Measurements from ENCODE around the gene GSTM3. TPM values are rescaled to one million over a fixed set of nuclear protein-coding genes. Genes with fewer than 3 reads are reported as not detected.
A peak's percentile ranks its signal among the peaks of the same experiment; 100 is the strongest.
"Not testable (repeated sequence)": the region's sequence is repeated elsewhere in the genome, so short reads cannot be mapped to it uniquely, and the experiment has no call there.

Gene GSTM3
- total and polyA plus RNA-seq, 2 donors, result 14.8 to 35.5 TPM

DNA sequence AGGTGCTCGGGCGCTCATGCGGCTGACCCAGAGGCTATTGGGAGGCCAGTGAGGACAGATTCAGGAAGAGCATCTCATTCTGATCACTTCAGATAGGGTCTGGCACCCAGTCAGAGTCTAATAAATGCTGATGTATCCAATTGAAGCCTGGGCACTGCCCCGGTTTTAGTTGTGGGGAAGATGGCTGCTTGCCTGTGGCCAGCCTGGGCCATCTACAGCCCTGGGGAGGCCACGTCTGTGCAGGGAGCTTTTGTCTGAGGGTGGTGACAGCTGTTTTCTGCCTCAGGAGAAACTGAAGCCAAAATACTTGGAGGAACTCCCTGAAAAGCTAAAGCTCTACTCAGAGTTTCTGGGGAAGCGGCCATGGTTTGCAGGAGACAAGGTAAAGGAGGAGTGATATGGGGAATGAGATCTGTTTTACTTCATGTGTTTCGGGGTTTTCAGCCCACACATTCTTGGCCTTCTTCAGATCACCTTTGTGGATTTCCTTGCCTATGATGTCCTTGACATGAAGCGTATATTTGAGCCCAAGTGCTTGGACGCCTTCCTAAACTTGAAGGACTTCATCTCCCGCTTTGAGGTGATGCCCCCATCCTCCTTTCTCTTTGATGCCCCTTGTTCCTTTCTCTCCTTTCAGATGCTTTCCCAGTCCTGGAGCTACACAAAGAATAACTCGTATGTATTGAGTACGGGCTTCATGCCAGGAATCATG, 26.0 kb downstream of the GSTM3 start:
- no peak for DNase-seq (ENCODE audit: low read depth in 6 of 9, low spot score in 9 of 9)
- Histone ChIP-seq H3K4me1 (ENCODE audit: control insufficient read depth in 2 of 2, insufficient read depth in 2 of 2, low read length in 2 of 2) (no peaks in the 10 kb centered on the region), H3K36me3 (ENCODE audit: control insufficient read depth in 2 of 2, insufficient read depth in 2 of 2, low read length in 1 of 2) (no peaks in the 10 kb centered on the region), H3K27me3 (ENCODE audit: control insufficient read depth in 2 of 2, insufficient read depth in 1 of 2, low read length in 1 of 2) (peaks cover 0 to 2% of the 10 kb centered on the region in 2 donors), H3K27ac (ENCODE audit: low read depth in 1 of 2, low read length in 1 of 2) (no peak overlapping the region), H3K9me3 (ENCODE audit: control insufficient read depth in 2 of 2, insufficient read depth in 1 of 2, low read length in 1 of 2) (no peaks in the 10 kb centered on the region), H3K4me3 (ENCODE audit: low read length in 2 of 2) (no peak overlapping the region)
- 96% methylated on average over 12 of the region's 12 CpGs for WGBS

DNA sequence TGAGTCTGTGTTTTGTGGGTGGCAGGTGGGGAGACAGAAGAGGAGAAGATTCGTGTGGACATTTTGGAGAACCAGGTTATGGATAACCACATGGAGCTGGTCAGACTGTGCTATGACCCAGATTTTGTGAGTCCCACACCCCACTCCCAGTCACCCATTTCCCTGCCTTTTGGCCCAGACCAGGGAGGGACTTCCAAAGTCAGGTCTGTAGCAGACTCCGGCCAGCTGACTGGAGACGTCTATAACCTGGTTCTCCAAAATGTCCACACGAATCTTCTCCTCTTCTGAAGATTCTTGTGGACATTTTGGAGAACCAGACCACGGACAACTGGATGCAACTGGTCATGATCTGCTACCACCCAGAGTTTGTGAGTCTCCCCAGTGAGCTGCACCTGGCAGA, 27.2 kb downstream of the GSTM3 start:
- Histone ChIP-seq H3K4me1 (ENCODE audit: control insufficient read depth in 2 of 2, insufficient read depth in 2 of 2, low read length in 2 of 2) (no peaks in the 10 kb centered on the region), H3K36me3 (ENCODE audit: control insufficient read depth in 2 of 2, insufficient read depth in 2 of 2, low read length in 1 of 2) (no peaks in the 10 kb centered on the region), H3K4me3 (ENCODE audit: low read length in 2 of 2) (no peak overlapping the region), H3K27ac (ENCODE audit: low read depth in 1 of 2, low read length in 1 of 2) (no peak overlapping the region), H3K27me3 (ENCODE audit: control insufficient read depth in 2 of 2, insufficient read depth in 1 of 2, low read length in 1 of 2) (peaks cover 0 to 2% of the 10 kb centered on the region in 2 donors), H3K9me3 (ENCODE audit: control insufficient read depth in 2 of 2, insufficient read depth in 1 of 2, low read length in 1 of 2) (peaks cover 0 to 5% of the 10 kb centered on the region in 2 donors)
- 96% methylated on average over 5 of the region's 5 CpGs for WGBS
- DNase-seq (ENCODE audit: low read depth in 6 of 9, low spot score in 9 of 9), result no peak

DNA sequence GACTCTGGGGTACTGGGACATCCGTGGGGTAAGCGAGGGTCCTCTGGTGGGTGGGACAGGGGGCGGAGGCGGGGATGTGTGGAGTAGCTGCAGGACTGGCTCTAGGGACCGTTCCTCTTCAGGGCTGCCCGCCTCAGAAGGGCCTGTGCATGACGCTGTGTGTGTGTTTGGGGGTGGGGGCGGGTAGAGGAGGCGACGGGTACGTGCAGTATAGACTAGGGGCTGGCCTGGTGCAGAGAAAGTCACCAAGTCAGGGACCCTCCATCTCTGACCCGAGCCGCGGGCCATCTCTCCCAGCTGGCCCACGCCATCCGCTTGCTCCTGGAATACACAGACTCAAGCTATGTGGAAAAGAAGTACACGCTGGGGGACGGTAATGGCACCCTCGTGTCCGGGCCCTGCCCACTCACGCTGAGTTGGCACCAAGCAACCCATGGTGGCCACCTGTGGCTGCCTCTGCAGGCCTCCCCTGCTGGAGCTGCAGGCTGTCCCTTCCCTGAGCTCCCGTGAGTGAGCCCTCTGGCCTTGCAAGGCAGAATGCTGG, 28.4 kb downstream of the GSTM3 start:
- Histone ChIP-seq H3K9me3 (ENCODE audit: control insufficient read depth in 2 of 2, insufficient read depth in 1 of 2, low read length in 1 of 2) (peaks cover 0 to 5% of the 10 kb centered on the region in 2 donors), H3K4me3 (ENCODE audit: low read length in 2 of 2) (no peak overlapping the region), H3K27me3 (ENCODE audit: control insufficient read depth in 2 of 2, insufficient read depth in 1 of 2, low read length in 1 of 2) (peaks cover 0 to 2% of the 10 kb centered on the region in 2 donors), H3K36me3 (ENCODE audit: control insufficient read depth in 2 of 2, insufficient read depth in 2 of 2, low read length in 1 of 2) (no peaks in the 10 kb centered on the region), H3K4me1 (ENCODE audit: control insufficient read depth in 2 of 2, insufficient read depth in 2 of 2, low read length in 2 of 2) (no peaks in the 10 kb centered on the region), H3K27ac (ENCODE audit: low read depth in 1 of 2, low read length in 1 of 2) (no peak overlapping the region)
- DNase-seq (ENCODE audit: low read depth in 6 of 9, low spot score in 9 of 9), result no peak
- 57% methylated on average over 22 of the region's 22 CpGs for WGBS

DNA sequence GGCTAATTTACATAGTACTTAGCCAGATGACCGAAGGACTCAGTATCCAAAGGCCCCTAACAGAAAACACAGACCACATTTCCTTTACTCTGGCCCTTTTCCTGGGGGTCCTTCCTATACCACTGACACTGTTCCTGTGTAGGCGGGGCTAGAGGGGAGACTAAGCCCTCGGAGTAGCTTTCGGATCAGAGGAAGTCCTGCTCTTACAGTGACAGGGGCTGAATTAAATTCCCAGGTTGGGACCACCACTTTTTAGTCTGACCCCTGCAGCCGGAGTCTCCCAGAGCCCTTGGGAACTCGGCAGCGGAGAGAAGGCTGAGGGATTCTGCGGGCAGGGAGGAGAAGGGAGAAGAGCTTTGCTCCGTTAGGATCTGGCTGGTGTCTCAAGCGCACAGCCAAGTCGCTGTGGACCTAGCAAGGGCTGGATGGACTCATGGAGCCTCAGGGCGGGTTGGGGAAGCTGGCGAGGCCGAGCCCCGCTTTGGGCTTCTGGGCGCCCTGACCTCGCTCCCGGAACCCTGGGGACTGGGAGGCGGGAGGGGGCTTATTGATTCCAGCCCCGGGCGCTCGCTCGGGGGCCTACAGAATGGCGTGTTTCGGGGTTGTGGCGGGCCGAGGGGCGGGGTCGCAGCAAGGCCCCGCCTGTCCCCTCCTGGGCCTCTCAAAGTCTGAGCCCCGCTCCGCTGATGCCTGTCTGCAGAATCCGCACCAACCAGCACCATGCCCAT, 29.1 kb downstream of the GSTM3 start, which contains the start of gene GSTM5:
TSS of gene GSTM5 (plus strand) at position 659 of the 728 bp plus-strand sequence. CDS start at position 721, 62 bp downstream.
- H3K4me3 ChIP-seq (ENCODE audit: low read length in 2 of 2); H3K27me3 ChIP-seq (ENCODE audit: control insufficient read depth in 2 of 2, insufficient read depth in 1 of 2, low read length in 1 of 2); H3K4me1 ChIP-seq (ENCODE audit: control insufficient read depth in 2 of 2, insufficient read depth in 2 of 2, low read length in 2 of 2); H3K36me3 ChIP-seq (ENCODE audit: control insufficient read depth in 2 of 2, insufficient read depth in 2 of 2, low read length in 1 of 2); H3K27ac ChIP-seq (ENCODE audit: low read depth in 1 of 2, low read length in 1 of 2); H3K9me3 ChIP-seq (ENCODE audit: control insufficient read depth in 2 of 2, insufficient read depth in 1 of 2, low read length in 1 of 2): not testable (repeated sequence)
- WGBS, result 25% methylated on average over 33 of the region's 33 CpGs
- peak in 3 of 9 donors; percentile 22 to 65 (median 24) for DNase-seq (ENCODE audit: low read depth in 6 of 9, low spot score in 9 of 9)

DNA sequence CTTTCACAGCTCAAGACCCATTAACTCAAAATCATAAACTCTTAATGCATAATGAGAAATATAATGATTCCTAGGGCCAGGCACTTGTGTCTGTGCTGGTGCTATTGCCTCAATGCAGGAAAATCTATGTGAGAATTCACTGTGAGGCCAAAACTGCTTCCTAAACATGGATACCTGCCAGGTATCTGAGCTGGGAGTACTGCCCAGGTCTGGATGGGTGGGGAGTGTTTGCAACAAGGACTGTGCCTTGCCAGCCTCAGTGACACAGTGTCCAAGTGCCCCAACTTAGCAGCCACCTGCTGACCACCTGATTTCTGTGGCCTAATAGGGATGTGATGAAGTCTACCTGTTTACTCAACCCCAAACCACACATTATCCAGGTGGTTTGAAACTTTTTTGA, 31.0 kb downstream of the GSTM3 start:
- not testable (repeated sequence) for H3K9me3 ChIP-seq (ENCODE audit: control insufficient read depth in 2 of 2, insufficient read depth in 1 of 2, low read length in 1 of 2); H3K27ac ChIP-seq (ENCODE audit: low read depth in 1 of 2, low read length in 1 of 2); H3K36me3 ChIP-seq (ENCODE audit: control insufficient read depth in 2 of 2, insufficient read depth in 2 of 2, low read length in 1 of 2); H3K4me1 ChIP-seq (ENCODE audit: control insufficient read depth in 2 of 2, insufficient read depth in 2 of 2, low read length in 2 of 2); DNase-seq (ENCODE audit: low read depth in 6 of 9, low spot score in 9 of 9); H3K4me3 ChIP-seq (ENCODE audit: low read length in 2 of 2); H3K27me3 ChIP-seq (ENCODE audit: control insufficient read depth in 2 of 2, insufficient read depth in 1 of 2, low read length in 1 of 2)

DNA sequence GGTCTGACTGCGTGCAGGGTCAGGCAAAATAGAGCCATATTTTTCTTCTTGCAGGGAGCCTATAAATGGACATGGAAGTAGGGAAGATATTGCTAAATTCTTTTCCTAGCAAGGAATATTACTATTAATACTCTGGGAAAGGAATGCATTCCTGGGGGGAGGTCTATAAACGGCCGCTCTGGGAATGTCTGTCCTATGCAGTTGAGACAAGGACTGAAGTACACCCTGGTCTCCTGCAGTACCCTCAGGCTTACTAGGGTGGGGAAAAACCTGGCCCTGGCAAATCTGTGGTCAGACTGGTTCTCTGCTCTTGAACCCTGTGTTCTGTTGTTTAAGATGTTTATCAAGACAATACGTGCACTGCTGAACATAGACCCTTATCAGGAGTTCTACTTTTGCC, 31.9 kb downstream of the GSTM3 start:
- H3K36me3 ChIP-seq (ENCODE audit: control insufficient read depth in 2 of 2, insufficient read depth in 2 of 2, low read length in 1 of 2); H3K27me3 ChIP-seq (ENCODE audit: control insufficient read depth in 2 of 2, insufficient read depth in 1 of 2, low read length in 1 of 2); H3K9me3 ChIP-seq (ENCODE audit: control insufficient read depth in 2 of 2, insufficient read depth in 1 of 2, low read length in 1 of 2); H3K4me3 ChIP-seq (ENCODE audit: low read length in 2 of 2); H3K27ac ChIP-seq (ENCODE audit: low read depth in 1 of 2, low read length in 1 of 2); H3K4me1 ChIP-seq (ENCODE audit: control insufficient read depth in 2 of 2, insufficient read depth in 2 of 2, low read length in 2 of 2); DNase-seq (ENCODE audit: low read depth in 6 of 9, low spot score in 9 of 9): not testable (repeated sequence)
- WGBS, result 87% methylated on average over 4 of the region's 4 CpGs

DNA sequence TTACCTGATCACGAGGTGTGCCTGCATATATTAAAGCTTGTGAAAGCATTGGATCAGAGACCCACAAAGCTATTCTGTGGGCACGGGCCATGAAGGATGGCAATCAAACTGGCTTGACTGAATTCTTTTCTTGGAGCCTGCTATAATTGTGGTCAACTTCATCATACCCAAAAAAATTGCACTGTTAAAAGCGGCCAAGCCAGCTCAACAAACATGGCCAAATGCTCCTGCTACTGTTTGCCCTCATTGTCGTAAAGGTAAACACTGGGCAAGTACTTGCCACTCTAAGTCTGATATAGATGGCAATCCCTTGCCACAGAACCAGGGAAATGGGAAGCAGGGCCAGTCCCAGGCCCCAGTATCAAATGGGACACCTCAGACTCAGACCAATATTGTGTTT, 35.4 kb downstream of the GSTM3 start:
- 97% methylated on average over 4 of the region's 4 CpGs for WGBS
- no peaks in the 10 kb centered on the region for H3K27me3 ChIP-seq (ENCODE audit: control insufficient read depth in 2 of 2, insufficient read depth in 1 of 2, low read length in 1 of 2)
- DNase-seq (ENCODE audit: low read depth in 6 of 9, low spot score in 9 of 9), result no peak
- no peaks in the 10 kb centered on the region for H3K4me1 ChIP-seq (ENCODE audit: control insufficient read depth in 2 of 2, insufficient read depth in 2 of 2, low read length in 2 of 2)
- no peaks in the 10 kb centered on the region for H3K36me3 ChIP-seq (ENCODE audit: control insufficient read depth in 2 of 2, insufficient read depth in 2 of 2, low read length in 1 of 2)
- H3K27ac ChIP-seq (ENCODE audit: low read depth in 1 of 2, low read length in 1 of 2), result no peak overlapping the region
- H3K4me3 ChIP-seq (ENCODE audit: low read length in 2 of 2), result no peak overlapping the region
- peaks cover 0 to 18% of the 10 kb centered on the region in 2 donors for H3K9me3 ChIP-seq (ENCODE audit: control insufficient read depth in 2 of 2, insufficient read depth in 1 of 2, low read length in 1 of 2)

DNA sequence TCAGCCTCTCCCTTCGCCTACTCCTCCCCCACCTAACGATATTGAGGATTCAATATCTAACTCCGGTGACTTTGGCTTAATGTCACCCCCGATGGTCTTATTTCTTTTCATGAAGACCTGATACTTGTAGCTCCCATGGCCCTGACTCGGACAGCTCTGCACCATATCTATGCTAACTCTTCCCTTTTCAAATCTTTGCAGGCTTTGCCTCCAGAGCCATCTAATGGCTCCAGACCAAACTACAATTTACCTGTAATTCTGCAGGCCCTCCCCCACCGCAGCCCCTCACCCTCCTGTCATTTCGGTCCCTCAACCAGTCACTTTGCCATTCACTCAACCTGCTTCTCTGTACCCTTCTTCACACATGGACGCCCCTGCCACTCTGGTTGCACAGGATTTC, 36.7 kb downstream of the GSTM3 start:
- Histone ChIP-seq H3K27ac (ENCODE audit: low read depth in 1 of 2, low read length in 1 of 2) (no peak overlapping the region), H3K4me3 (ENCODE audit: low read length in 2 of 2) (no peak overlapping the region), H3K27me3 (ENCODE audit: control insufficient read depth in 2 of 2, insufficient read depth in 1 of 2, low read length in 1 of 2) (no peaks in the 10 kb centered on the region), H3K36me3 (ENCODE audit: control insufficient read depth in 2 of 2, insufficient read depth in 2 of 2, low read length in 1 of 2) (no peaks in the 10 kb centered on the region), H3K9me3 (ENCODE audit: control insufficient read depth in 2 of 2, insufficient read depth in 1 of 2, low read length in 1 of 2) (peaks cover 0 to 15% of the 10 kb centered on the region in 2 donors), H3K4me1 (ENCODE audit: control insufficient read depth in 2 of 2, insufficient read depth in 2 of 2, low read length in 2 of 2) (no peaks in the 10 kb centered on the region)
- no peak for DNase-seq (ENCODE audit: low read depth in 6 of 9, low spot score in 9 of 9)
- 89% methylated on average over 8 of the region's 8 CpGs for WGBS

DNA sequence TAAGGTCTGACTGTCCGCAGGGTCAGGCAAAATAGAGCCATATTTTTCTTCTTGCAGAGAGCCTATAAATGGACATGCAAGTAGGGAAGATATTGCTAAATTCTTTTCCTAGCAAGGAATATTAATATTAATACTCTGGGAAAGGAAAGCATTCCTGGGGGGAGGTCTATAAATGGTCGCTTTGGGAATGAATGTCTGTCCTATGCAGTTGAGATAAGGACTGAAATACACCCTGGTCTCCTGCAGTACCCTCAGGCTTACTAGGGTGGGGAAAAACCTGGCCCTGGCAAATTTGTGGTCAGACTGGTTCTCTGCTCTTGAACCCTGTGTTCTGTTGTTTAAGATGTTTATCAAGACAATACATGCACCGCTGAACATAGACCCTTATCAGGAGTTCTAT, 37.9 kb downstream of the GSTM3 start:
- H3K36me3 ChIP-seq (ENCODE audit: control insufficient read depth in 2 of 2, insufficient read depth in 2 of 2, low read length in 1 of 2); DNase-seq (ENCODE audit: low read depth in 6 of 9, low spot score in 9 of 9); H3K27ac ChIP-seq (ENCODE audit: low read depth in 1 of 2, low read length in 1 of 2); H3K27me3 ChIP-seq (ENCODE audit: control insufficient read depth in 2 of 2, insufficient read depth in 1 of 2, low read length in 1 of 2); H3K4me3 ChIP-seq (ENCODE audit: low read length in 2 of 2); H3K4me1 ChIP-seq (ENCODE audit: control insufficient read depth in 2 of 2, insufficient read depth in 2 of 2, low read length in 2 of 2): not testable (repeated sequence)
- H3K9me3 ChIP-seq (ENCODE audit: control insufficient read depth in 2 of 2, insufficient read depth in 1 of 2, low read length in 1 of 2), result peaks cover 0 to 13% of the 10 kb centered on the region in 2 donors
- 77% methylated on average over 3 of the region's 3 CpGs for WGBS
